ENCODE measurements around the gene ATP6V1C2. TPM values are rescaled to one million over a fixed set of nuclear protein-coding genes. Genes with fewer than 3 reads are reported as not detected.

ATP6V1C2 gene
- total and polyA plus RNA-seq, 2 of the 4 experiments (the other 2 are of a cell fraction), result not detected

DNA sequence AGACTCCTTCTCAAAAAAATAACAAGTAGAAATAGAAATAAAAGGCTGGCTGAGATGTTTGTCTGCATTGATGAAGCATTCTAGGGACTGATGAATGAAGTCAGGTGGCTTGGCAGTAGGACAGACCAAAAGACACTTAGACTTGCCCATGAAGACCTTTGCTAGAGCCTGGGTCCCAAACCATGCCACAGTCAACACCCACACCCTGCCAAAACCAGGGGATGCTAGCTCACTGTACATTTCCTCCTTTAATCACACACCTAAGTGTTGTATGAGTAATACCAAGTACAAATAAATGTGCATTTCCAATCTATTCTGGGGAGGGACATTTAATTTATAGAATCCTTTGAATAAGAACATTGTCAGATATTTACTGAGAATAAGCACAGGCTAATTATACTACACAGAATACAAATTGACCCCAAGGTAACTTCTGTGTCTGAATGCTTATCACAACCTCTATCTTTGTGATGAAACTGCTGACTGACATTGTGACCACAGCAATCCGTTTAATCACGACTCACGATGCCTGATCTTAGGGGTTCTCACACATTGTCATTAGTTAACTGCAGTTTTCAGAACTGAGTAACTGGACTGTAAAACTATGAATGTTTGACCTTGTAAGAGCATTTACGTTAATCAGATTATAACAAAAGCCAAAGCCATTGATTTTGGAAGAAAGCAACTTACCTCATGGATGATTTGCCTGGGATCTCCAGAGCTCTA lies 21.2 kb upstream of the ATP6V1C2 start:
- no peak overlapping the region for H2BK15ac ChIP-seq (ENCODE audit: low read depth, low read length)
- H2AK9ac ChIP-seq (replicated peaks; ENCODE audit: low read depth, low read length, poor library complexity), result no peak overlapping the region
- no peak overlapping the region for H2AK5ac ChIP-seq (ENCODE audit: low read depth, low read length)
- no peaks in the 10 kb centered on the region for H3K79me1 ChIP-seq (ENCODE audit: low read depth in 1 of 2, low read length in 2 of 2)
- DNase-seq (peak; percentile 31), ATAC-seq (ENCODE audit: low read depth) (no peak)
- H3K18ac ChIP-seq (ENCODE audit: low read depth, low read length), result no peak overlapping the region
- H3K27me3 ChIP-seq (ENCODE audit: control insufficient read depth, insufficient read depth, low read length), result peaks cover 7% of the 10 kb centered on the region
- WGBS, 2 experiments (ENCODE audit: extremely low coverage in 2 of 2, insufficient read length in 1 of 2), result no CpG with 5 or more reads among the region's 4 CpGs
- no peaks in the 10 kb centered on the region for H3K4me1 ChIP-seq (ENCODE audit: control insufficient read depth, insufficient read depth, low read length)
- no peak overlapping the region for H4K8ac ChIP-seq (ENCODE audit: low read depth in 2 of 2, low read length in 2 of 2)
- no peak overlapping the region for H3K56ac ChIP-seq (ENCODE audit: extremely low read depth, insufficient read depth, low read length)
- intact Hi-C loops (cut with micrococcal nuclease), result no loop called here
- no peaks in the 10 kb centered on the region for H3K9me3 ChIP-seq (ENCODE audit: control insufficient read depth, insufficient read depth, low read length)
- H2AFZ ChIP-seq (replicated peaks; ENCODE audit: low read length, poor library complexity), result no peak overlapping the region
- TF ChIP-seq, protein P1, sequence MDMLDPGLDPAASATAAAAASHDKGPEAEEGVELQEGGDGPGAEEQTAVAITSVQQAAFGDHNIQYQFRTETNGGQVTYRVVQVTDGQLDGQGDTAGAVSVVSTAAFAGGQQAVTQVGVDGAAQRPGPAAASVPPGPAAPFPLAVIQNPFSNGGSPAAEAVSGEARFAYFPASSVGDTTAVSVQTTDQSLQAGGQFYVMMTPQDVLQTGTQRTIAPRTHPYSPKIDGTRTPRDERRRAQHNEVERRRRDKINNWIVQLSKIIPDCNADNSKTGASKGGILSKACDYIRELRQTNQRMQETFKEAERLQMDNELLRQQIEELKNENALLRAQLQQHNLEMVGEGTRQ (IDR thresholded peaks at IDR 0.05; ENCODE audit: low read depth, low read length), result no peak
- TF ChIP-seq FOS (IDR thresholded peaks at IDR 0.05; ENCODE audit: low read depth, low read length), result no peak
- TF ChIP-seq, protein P2, sequence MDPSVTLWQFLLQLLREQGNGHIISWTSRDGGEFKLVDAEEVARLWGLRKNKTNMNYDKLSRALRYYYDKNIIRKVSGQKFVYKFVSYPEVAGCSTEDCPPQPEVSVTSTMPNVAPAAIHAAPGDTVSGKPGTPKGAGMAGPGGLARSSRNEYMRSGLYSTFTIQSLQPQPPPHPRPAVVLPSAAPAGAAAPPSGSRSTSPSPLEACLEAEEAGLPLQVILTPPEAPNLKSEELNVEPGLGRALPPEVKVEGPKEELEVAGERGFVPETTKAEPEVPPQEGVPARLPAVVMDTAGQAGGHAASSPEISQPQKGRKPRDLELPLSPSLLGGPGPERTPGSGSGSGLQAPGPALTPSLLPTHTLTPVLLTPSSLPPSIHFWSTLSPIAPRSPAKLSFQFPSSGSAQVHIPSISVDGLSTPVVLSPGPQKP (IDR thresholded peaks at IDR 0.05; ENCODE audit: borderline replicate concordance, low read depth, low read length), result no peak
- no peak for TF ChIP-seq POLR2A (IDR thresholded peaks at IDR 0.05; ENCODE audit: low read depth, low read length)
- TF ChIP-seq MAZ (IDR thresholded peaks at IDR 0.05; ENCODE audit: borderline replicate concordance, low read depth, low read length), result no peak
- no peak for TF ChIP-seq RCOR1 (IDR thresholded peaks at IDR 0.05; ENCODE audit: insufficient replicate concordance, low read length)
- TF ChIP-seq NFE2L2 (IDR thresholded peaks at IDR 0.05; ENCODE audit: low read depth, low read length), result no peak
- no peak for TF ChIP-seq CTCF (conservative IDR thresholded peaks at IDR 0.05; ENCODE audit: low read depth, low read length)
- TF ChIP-seq BHLHE40 (IDR thresholded peaks at IDR 0.05; ENCODE audit: low read depth, low read length), result no peak
- no peak for TF ChIP-seq SMC3 (IDR thresholded peaks at IDR 0.05; ENCODE audit: low read depth, low read length)
- TF ChIP-seq MXI1 (IDR thresholded peaks at IDR 0.05; ENCODE audit: borderline replicate concordance, low read depth, low read length), result no peak
- TF ChIP-seq CEBPB (IDR thresholded peaks at IDR 0.05; ENCODE audit: low read depth, low read length), result no peak
- no peak for TF ChIP-seq CHD1 (IDR thresholded peaks at IDR 0.05; ENCODE audit: low read depth, low read length)
- no peak for TF ChIP-seq RFX5 (IDR thresholded peaks at IDR 0.05; ENCODE audit: low read depth, low read length)
- TF ChIP-seq RAD21 (IDR thresholded peaks at IDR 0.05; ENCODE audit: low read length), result no peak
- no peak for TF ChIP-seq MAFK (IDR thresholded peaks at IDR 0.05; ENCODE audit: low read depth, low read length)
- no peak overlapping the region for H2BK5ac ChIP-seq (ENCODE audit: low read depth, low read length, poor library complexity, severe bottlenecking)
- no peak overlapping the region for H3K14ac ChIP-seq (replicated peaks; ENCODE audit: low read depth, low read length)
- in situ Hi-C loops (cut with MboI; ENCODE audit: low sequenced_read_pairs), result no loop called here
- H3K27ac ChIP-seq (ENCODE audit: insufficient read depth, low read length), result no peak overlapping the region
- dilution Hi-C loops (cut with HindIII; ENCODE audit: low sequenced_read_pairs, unreplicated experiment), result no loop called here
- H4K20me1 ChIP-seq (ENCODE audit: insufficient read depth, low read length), result no peaks in the 10 kb centered on the region
- H2BK20ac ChIP-seq (ENCODE audit: low read depth, low read length), result no peak overlapping the region
- H3K23ac ChIP-seq (ENCODE audit: low read depth, low read length), result no peak overlapping the region
- H3K4ac ChIP-seq (ENCODE audit: low read depth, low read length), result no peak overlapping the region
- H3K4me3 ChIP-seq (ENCODE audit: insufficient read depth, low read depth, low read length), result no peak overlapping the region
- CTCF ChIA-PET, result no interaction called here
- no peaks in the 10 kb centered on the region for H3K9me1 ChIP-seq (ENCODE audit: insufficient read depth, low read length)
- no peak overlapping the region for H3K4me2 ChIP-seq (ENCODE audit: low read depth, low read length)
- H3K36me3 ChIP-seq (ENCODE audit: control insufficient read depth, insufficient read depth, low read length), result no peaks in the 10 kb centered on the region
- H4K5ac ChIP-seq (ENCODE audit: low read depth, low read length), result no peak overlapping the region
- no peak overlapping the region for H4K91ac ChIP-seq (ENCODE audit: insufficient read depth, low read depth, low read length)
- H3K9ac ChIP-seq (ENCODE audit: low read depth, low read length), result no peak overlapping the region
- no TSS peak for BruUV-seq (replicated peaks)
- no peak overlapping the region for H2BK120ac ChIP-seq (ENCODE audit: low read depth, low read length)
- POLR2A ChIA-PET (ENCODE audit: unreplicated experiment), result no interaction called here
